PC-3 (cell line): ENCODE measurements around the gene EED. TPM values are rescaled to one million over a fixed set of nuclear protein-coding genes. Genes with fewer than 3 reads are reported as not detected.

ENCODE experiments used
- ATAC-seq: fragments of 200-7000 bp; cut with Tn5 transposase; 2 replicates; pipeline ENCODE4 v1.9.1; 2020; ENCODE audit warnings: mild to moderate bottlenecking, moderate library complexity
- BruUV-seq: library from RNA; stranded (reverse); fragments of 400-500 nt; replicated peaks from 2 replicates; lab custom pipeline; 2021; lab: Mats Ljungman, UMichigan
- CTCF ChIA-PET: fragments of 300-600 bp; sonication (Branson Sonifier 250); formaldehyde crosslinking; loops from one replicate; lab custom pipeline; 2022; ENCODE audit warnings: antibody characterized with exemption; lab: Charles Lee
- POLR2A ChIA-PET: fragments of 300-600 bp; sonication (Branson Sonifier 250); formaldehyde crosslinking; loops from one replicate; lab custom pipeline; 2022; ENCODE audit warnings: antibody characterized with exemption; ENCODE audit not compliant: unreplicated experiment; lab: Charles Lee
- DNase-seq: peaks from one replicate; pipeline ENCODE4 v3.0.0-alpha.2; 2015
- H2AFZ ChIP-seq: fragments of 300-600 bp; sonication (generic); 2 replicates; pipeline ENCODE4 v1.6.0; 2016; ENCODE audit warnings: antibody characterized with exemption, low read length
- H3F3A ChIP-seq: fragments of 300-600 bp; sonication (generic); one replicate; pipeline ENCODE4 v1.6.0; 2017; ENCODE audit warnings: antibody characterized with exemption, low read length, control low read depth, mild to moderate bottlenecking; ENCODE audit not compliant: unreplicated experiment
- H3K27ac ChIP-seq: fragments of 300-600 bp; sonication (generic); 2 replicates; pipeline ENCODE4 v1.5.1; 2016; ENCODE audit warnings: mild to moderate bottlenecking, low read length
- H3K27me3 ChIP-seq: fragments of 300-600 bp; sonication (generic); 2 replicates; pipeline ENCODE4 v1.6.1; 2016; ENCODE audit warnings: low read length, mixed read lengths
- H3K36me3 ChIP-seq: fragments of 300-600 bp; sonication (generic); 2 replicates; pipeline ENCODE4 v1.6.1; 2016; ENCODE audit warnings: low read depth, mixed run types, low read length, mixed read lengths
- H3K4me1 ChIP-seq: fragments of 300-600 bp; sonication (generic); 2 replicates; pipeline ENCODE4 v1.5.1; 2016; ENCODE audit warnings: low read length; ENCODE audit not compliant: insufficient read depth
- H3K4me2 ChIP-seq: fragments of 300-600 bp; sonication (generic); 2 replicates; pipeline ENCODE4 v1.6.0; 2016; ENCODE audit warnings: low read length
- H3K4me3 ChIP-seq: fragments of 300-600 bp; sonication (generic); 2 replicates; pipeline ENCODE4 v1.5.1; 2016; ENCODE audit warnings: mild to moderate bottlenecking, low read length, mixed read lengths
- H3K79me2 ChIP-seq: fragments of 300-600 bp; sonication (generic); 2 replicates; pipeline ENCODE4 v1.6.1; 2017; ENCODE audit warnings: low read length, mixed read lengths
- H3K9ac ChIP-seq: fragments of 300-600 bp; sonication (generic); 2 replicates; pipeline ENCODE4 v1.6.0; 2016; ENCODE audit warnings: mild to moderate bottlenecking, low read length
- H3K9me2 ChIP-seq: fragments of 300-600 bp; sonication (generic); replicated peaks from 2 replicates; pipeline ENCODE4 v1.6.1; 2016; ENCODE audit warnings: mixed run types, low read length, mixed read lengths
- H3K9me3 ChIP-seq: fragments of 300-600 bp; sonication (generic); 2 replicates; pipeline ENCODE4 v1.6.1; 2016; ENCODE audit warnings: low read length, mixed read lengths
- H4K20me1 ChIP-seq: fragments of 300-600 bp; sonication (generic); 2 replicates; pipeline ENCODE4 v1.6.1; 2016; ENCODE audit warnings: low read length, mixed read lengths
- EZH2 ChIP-seq: fragments of 300-600 bp; sonication (generic); IDR thresholded peaks from one replicate; pipeline ENCODE4 v1.6.1; 2017; ENCODE audit warnings: antibody characterized with exemption, mild to moderate bottlenecking, low read length; ENCODE audit not compliant: unreplicated experiment
- EZH2phosphoT487 ChIP-seq: fragments of 300-600 bp; sonication (generic); IDR thresholded peaks from 2 replicates; pipeline ENCODE4 v1.6.1; 2018; ENCODE audit warnings: mild to moderate bottlenecking, antibody characterized with exemption, low read length, borderline replicate concordance
- intact Hi-C: fragments of 100-400 bp; cut with micrococcal nuclease; formaldehyde crosslinking; loops from 2 replicates; pipeline ENCODE4 v1.9.0; 2023
- total RNA-seq: library from RNA; depleted of rRNA; stranded (reverse); fragments of >200 nt; gene quantifications from 2 replicates; pipeline ENCODE4 v1.2.3, GENCODE V29; 2014
- TF ChIP-seq, protein P1 (sequence below): fragments of 300-600 bp; sonication (generic); conservative IDR thresholded peaks from 2 replicates; pipeline ENCODE4 v1.5.1; 2017; ENCODE audit warnings: antibody characterized with exemption, low read depth, mild to moderate bottlenecking, low read length

EED gene
- total RNA-seq, 1 experiment from 2014 or later = 17.6 TPM

DNA sequence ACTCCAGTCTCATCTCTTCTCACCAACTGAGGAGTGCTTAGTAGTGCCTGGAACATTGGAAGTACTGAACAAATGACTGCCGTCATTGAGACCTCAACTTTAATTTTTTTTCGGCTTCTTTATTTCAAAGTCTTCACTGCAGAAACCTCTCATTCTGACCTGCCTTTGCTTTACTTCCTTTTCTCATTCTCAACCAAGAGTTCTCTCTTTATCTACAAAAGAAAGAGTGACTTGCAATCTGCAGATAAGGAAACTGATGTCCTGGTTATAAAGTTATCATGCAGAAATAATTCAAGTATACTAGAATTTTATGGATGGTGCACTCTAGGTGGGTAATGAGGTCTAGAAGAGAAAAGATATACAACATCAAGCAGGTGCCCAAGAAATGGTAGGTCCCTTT lies 1.2 kb upstream of the EED start:
- no TSS peak for BruUV-seq
- CTCF ChIA-PET = no interaction called here
- H3K27me3 ChIP-seq = no peaks in the 10 kb centered on the region
- 0 out of 2 replicates have a peak overlapping the region, but pooled peaks have one; percentile 89 for H3K4me2 ChIP-seq
- POLR2A ChIA-PET = no interaction called here
- no peak for DNase-seq
- no peaks in the 10 kb centered on the region for H3K9me3 ChIP-seq
- H3K4me1 ChIP-seq = peaks cover 19% of the 10 kb centered on the region
- H3K79me2 ChIP-seq = peaks cover 33% of the 10 kb centered on the region
- no peaks in the 10 kb centered on the region for H3K36me3 ChIP-seq
- H3K4me3 ChIP-seq = no peak overlapping the region; the same call in 1 of the 2 replicates
- H4K20me1 ChIP-seq = peaks cover 23% of the 10 kb centered on the region
- H3K9me2 ChIP-seq = no peaks in the 10 kb centered on the region
- H3K9ac ChIP-seq = no peak overlapping the region
- TF ChIP-seq EZH2phosphoT487 (no peak), EZH2 (no peak)
- TF ChIP-seq, protein P1, sequence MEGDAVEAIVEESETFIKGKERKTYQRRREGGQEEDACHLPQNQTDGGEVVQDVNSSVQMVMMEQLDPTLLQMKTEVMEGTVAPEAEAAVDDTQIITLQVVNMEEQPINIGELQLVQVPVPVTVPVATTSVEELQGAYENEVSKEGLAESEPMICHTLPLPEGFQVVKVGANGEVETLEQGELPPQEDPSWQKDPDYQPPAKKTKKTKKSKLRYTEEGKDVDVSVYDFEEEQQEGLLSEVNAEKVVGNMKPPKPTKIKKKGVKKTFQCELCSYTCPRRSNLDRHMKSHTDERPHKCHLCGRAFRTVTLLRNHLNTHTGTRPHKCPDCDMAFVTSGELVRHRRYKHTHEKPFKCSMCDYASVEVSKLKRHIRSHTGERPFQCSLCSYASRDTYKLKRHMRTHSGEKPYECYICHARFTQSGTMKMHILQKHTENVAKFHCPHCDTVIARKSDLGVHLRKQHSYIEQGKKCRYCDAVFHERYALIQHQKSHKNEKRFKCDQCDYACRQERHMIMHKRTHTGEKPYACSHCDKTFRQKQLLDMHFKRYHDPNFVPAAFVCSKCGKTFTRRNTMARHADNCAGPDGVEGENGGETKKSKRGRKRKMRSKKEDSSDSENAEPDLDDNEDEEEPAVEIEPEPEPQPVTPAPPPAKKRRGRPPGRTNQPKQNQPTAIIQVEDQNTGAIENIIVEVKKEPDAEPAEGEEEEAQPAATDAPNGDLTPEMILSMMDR = no peak
- H3K27ac ChIP-seq = no peak overlapping the region
- ATAC-seq = no peak
- intact Hi-C loops = loop anchor here (10.0 kb wide), 1 partner anchor 579 kb away; the partner anchor contains the start of gene CREBZF
- no peak overlapping the region for H2AFZ ChIP-seq
- no peaks in the 10 kb centered on the region for H3F3A ChIP-seq

DNA sequence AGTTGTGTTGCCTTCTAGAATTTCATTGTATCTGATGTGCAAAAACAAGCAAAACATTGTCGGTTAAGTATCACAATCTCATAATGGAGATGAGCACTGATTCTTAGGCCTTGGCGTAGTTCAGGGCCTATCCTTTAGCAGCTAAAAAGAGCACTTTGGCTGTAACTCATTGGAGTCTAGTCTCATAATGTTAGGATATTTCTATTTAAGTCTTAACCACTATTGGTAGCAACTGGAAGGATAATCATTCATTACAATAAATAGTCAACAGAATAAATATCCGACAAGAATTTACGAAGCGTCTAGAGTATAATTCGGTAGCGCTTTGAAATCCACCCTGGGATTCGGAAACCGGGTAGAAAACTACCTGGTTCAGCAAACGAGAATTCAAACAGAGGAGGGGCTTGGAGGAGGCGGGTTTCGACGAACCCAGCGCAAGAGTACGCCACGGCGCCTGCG lies 461 bp upstream of the EED start:
- intact Hi-C loops = loop anchor here (1.0 to 10.0 kb wide), 3 partner anchors 47 to 579 kb away; partner anchors contain the start of genes CREBZF and PICALM
- Histone ChIP-seq H2AFZ (peak overlapping the region; percentile 85), H3K27ac (peak overlapping the region; percentile 95), H3F3A (no peaks in the 10 kb centered on the region), H3K9me3 (no peaks in the 10 kb centered on the region), H3K9ac (peak overlapping the region; percentile 98), H3K36me3 (no peaks in the 10 kb centered on the region), H4K20me1 (peaks cover 23% of the 10 kb centered on the region), H3K9me2 (no peaks in the 10 kb centered on the region), H3K4me1 (peaks cover 25% of the 10 kb centered on the region), H3K4me2 (peak overlapping the region; percentile 89), H3K27me3 (no peaks in the 10 kb centered on the region), H3K79me2 (peaks cover 40% of the 10 kb centered on the region), H3K4me3 (peak overlapping the region; percentile 85)
- no TSS peak for BruUV-seq
- TF ChIP-seq, protein P1 = no peak
- TF ChIP-seq EZH2 (no peak), EZH2phosphoT487 (no peak)
- ATAC-seq (peak; percentile 70), DNase-seq (peak; percentile 79)
- CTCF ChIA-PET = no interaction called here
- POLR2A ChIA-PET = no interaction called here
